Stimulated activated naive CD8-positive, alpha-beta T cell treated with anti-CD3 and anti-CD28 coated beads, Interleukin-15, amount 100 ng/mL, for 72 hours (primary cell): Measurements from ENCODE around the gene ORM1.
A peak's percentile ranks its signal among the peaks of the same experiment; 100 is the strongest.

Source experiments
- ATAC-seq: fragments of 150-1000 bp; cut with Tn5 transposase; 2 replicates; pipeline ENCODE4 v1.10.0; 2021; ENCODE audit warnings: mild to moderate bottlenecking, moderate library complexity
- DNase-seq, 2 donors: peaks; one replicate each; pipeline ENCODE4 v3.0.0; 2021 to 2022
- H3K27ac Mint-ChIP-seq, 2 donors: one replicate each; pipeline ENCODE4 v1.8.0; 2022; ENCODE audit warnings: mild to moderate bottlenecking in 2 of 2, mixed read lengths in 2 of 2, moderate library complexity in 2 of 2
- H3K27me3 Mint-ChIP-seq: one replicate; pipeline ENCODE4 v1.8.0; 2022; ENCODE audit warnings: mixed read lengths
- H3K4me1 Mint-ChIP-seq: one replicate; pipeline ENCODE4 v1.8.0; 2022; ENCODE audit warnings: mild to moderate bottlenecking, mixed read lengths
- H3K4me3 Mint-ChIP-seq, 2 donors: one replicate each; pipeline ENCODE4 v1.8.0; 2022; ENCODE audit warnings: mild to moderate bottlenecking in 2 of 2, mixed read lengths in 2 of 2, moderate library complexity in 1 of 2
- H3K9me3 Mint-ChIP-seq, 2 donors: one replicate each; pipeline ENCODE4 v1.8.0; 2022; ENCODE audit warnings: mixed read lengths in 2 of 2

ORM1 gene

GRCh38 chr9:114367366-114367765 is 44.5 kb downstream of the ORM1 start:
- H3K27me3 Mint-ChIP-seq, result no peaks in the 10 kb centered on the region
- peaks cover 0 to 5% of the 10 kb centered on the region in 2 donors for H3K9me3 Mint-ChIP-seq
- peak overlapping the region; percentile 95 to 97 for H3K27ac Mint-ChIP-seq
- DNase-seq, result no peak
- ATAC-seq, result no peak
- H3K4me3 Mint-ChIP-seq, result peak overlapping the region; percentile 16 to 62
- H3K4me1 Mint-ChIP-seq, result peaks cover 89% of the 10 kb centered on the region

- DNase-seq (no peak), ATAC-seq (no peak)
- peaks cover 0 to 5% of the 10 kb centered on the region in 2 donors for H3K9me3 Mint-ChIP-seq
- H3K4me1 Mint-ChIP-seq, result peaks cover 91% of the 10 kb centered on the region
- no peaks in the 10 kb centered on the region for H3K27me3 Mint-ChIP-seq
- peak overlapping the region; percentile 16 to 62 for H3K4me3 Mint-ChIP-seq
- H3K27ac Mint-ChIP-seq, result peak overlapping the region; percentile 95 to 97
These were observed 45.1 kb downstream of the ORM1 start for GRCh38 chr9:114367772-114368569.

- Mint-ChIP-seq H3K9me3 (peaks cover 0 to 5% of the 10 kb centered on the region in 2 donors), H3K27ac (peak overlapping the region; percentile 1 to 16), H3K4me1 (peaks cover 91% of the 10 kb centered on the region), H3K4me3 (peak overlapping the region; percentile 1 to 11), H3K27me3 (no peaks in the 10 kb centered on the region)
- DNase-seq (no peak), ATAC-seq (no peak)
These were observed 46.6 kb downstream of the ORM1 start for GRCh38 chr9:114369216-114370130.

GRCh38 chr9:114370251-114370967 is 47.5 kb downstream of the ORM1 start:
- Mint-ChIP-seq H3K27me3 (no peaks in the 10 kb centered on the region), H3K9me3 (peaks cover 0 to 5% of the 10 kb centered on the region in 2 donors), H3K4me1 (peaks cover 93% of the 10 kb centered on the region), H3K4me3 (peak overlapping the region; percentile 43 to 76), H3K27ac (peak overlapping the region; percentile 60 to 76)
- DNase-seq (no peak), ATAC-seq (no peak)

- H3K4me3 Mint-ChIP-seq, result peak overlapping the region; percentile 43 to 76
- no peak for DNase-seq
- peaks cover 0 to 5% of the 10 kb centered on the region in 2 donors for H3K9me3 Mint-ChIP-seq
- peaks cover 94% of the 10 kb centered on the region for H3K4me1 Mint-ChIP-seq
- H3K27ac Mint-ChIP-seq, result peak overlapping the region; percentile 60 to 76
- no peak for ATAC-seq
- H3K27me3 Mint-ChIP-seq, result no peaks in the 10 kb centered on the region
These were observed 48.0 kb downstream of the ORM1 start for GRCh38 chr9:114370968-114371320.

- ATAC-seq, result no peak
- peak overlapping the region; percentile 76 to 78 for H3K4me3 Mint-ChIP-seq
- no peak for DNase-seq
- H3K27ac Mint-ChIP-seq, result peak overlapping the region; percentile 81 to 87
- peaks cover 92% of the 10 kb centered on the region for H3K4me1 Mint-ChIP-seq
- no peaks in the 10 kb centered on the region for H3K27me3 Mint-ChIP-seq
- H3K9me3 Mint-ChIP-seq, result peaks cover 0 to 5% of the 10 kb centered on the region in 2 donors
These were observed 48.5 kb downstream of the ORM1 start for GRCh38 chr9:114371343-114371944.

- H3K4me1 Mint-ChIP-seq, result peaks cover 92% of the 10 kb centered on the region
These were observed 49.3 kb downstream of the ORM1 start for GRCh38 chr9:114371973-114372917.

GRCh38 chr9:114372921-114373448 is 50.1 kb downstream of the ORM1 start:
- Mint-ChIP-seq H3K4me1 (peaks cover 92% of the 10 kb centered on the region), H3K9me3 (peaks cover 0 to 5% of the 10 kb centered on the region in 2 donors)
- peak; percentile 81 to 96 for DNase-seq

More at GRCh38 chr9:114371973-114372917, 49.3 kb downstream of the ORM1 start:
- Mint-ChIP-seq H3K27me3 (no peaks in the 10 kb centered on the region), H3K9me3 (peaks cover 0 to 5% of the 10 kb centered on the region in 2 donors), H3K4me3 (peak overlapping the region; percentile 76 to 78), H3K27ac (peak overlapping the region; percentile 83 to 87)
- peak; percentile 47 for ATAC-seq
- peak in 1 of 2 donors; percentile 54 for DNase-seq

GRCh38 chr9:114373960-114374730 is 51.2 kb downstream of the ORM1 start:
- Mint-ChIP-seq H3K27ac (peak overlapping the region; percentile 76 to 84), H3K9me3 (peaks cover 0 to 5% of the 10 kb centered on the region in 2 donors), H3K4me1 (peaks cover 92% of the 10 kb centered on the region), H3K27me3 (no peaks in the 10 kb centered on the region), H3K4me3 (peak overlapping the region; percentile 56 to 64)
- DNase-seq, result peak; percentile 37 to 41
- ATAC-seq, result no peak

More at GRCh38 chr9:114372921-114373448, 50.1 kb downstream of the ORM1 start:
- H3K27me3 Mint-ChIP-seq, result no peaks in the 10 kb centered on the region
- H3K4me3 Mint-ChIP-seq, result peak overlapping the region; percentile 76 to 78
- H3K27ac Mint-ChIP-seq, result peak overlapping the region; percentile 77 to 93
- peak; percentile 93 for ATAC-seq

- no peak for ATAC-seq
- no peak for DNase-seq
- Mint-ChIP-seq H3K27me3 (no peaks in the 10 kb centered on the region), H3K4me1 (peaks cover 92% of the 10 kb centered on the region), H3K9me3 (no peaks in the 10 kb centered on the region), H3K4me3 (peak overlapping the region; percentile 18 to 51), H3K27ac (peak overlapping the region; percentile 20 to 63)
These were observed 52.0 kb downstream of the ORM1 start for GRCh38 chr9:114374936-114375335.

- Mint-ChIP-seq H3K27me3 (no peaks in the 10 kb centered on the region), H3K4me1 (peaks cover 95% of the 10 kb centered on the region), H3K9me3 (no peaks in the 10 kb centered on the region), H3K4me3 (peak overlapping the region; percentile 18 to 51), H3K27ac (peak overlapping the region; percentile 63 to 75)
- DNase-seq (peak in 1 of 2 donors; percentile 54), ATAC-seq (no peak)
These were observed 52.7 kb downstream of the ORM1 start for GRCh38 chr9:114375386-114376175.
